H9 (cell line): Measurements from ENCODE around the gene FOXA2. TPM values are rescaled to one million over a fixed set of nuclear protein-coding genes. Genes with fewer than 3 reads are reported as not detected.

ENCODE experiments used
- DNase-seq: peaks from one replicate; pipeline ENCODE4 v3.0.0-alpha.2; 2017
- H2AFZ ChIP-seq: one replicate; pipeline ENCODE4 v1.6.1; 2013; ENCODE audit warnings: mild to moderate bottlenecking, low read length, control low read depth, moderate library complexity
- H2AK5ac ChIP-seq: 2 replicates; pipeline ENCODE4 v1.6.1; 2013; ENCODE audit warnings: low read length, control low read depth, mixed read lengths; ENCODE audit not compliant: insufficient read length
- H2BK120ac ChIP-seq: one replicate; pipeline ENCODE4 v1.6.1; 2013; ENCODE audit warnings: low read depth, mild to moderate bottlenecking, low read length, control low read depth, inconsistent platforms; ENCODE audit not compliant: poor library complexity, severe bottlenecking
- H2BK12ac ChIP-seq: 2 replicates; pipeline ENCODE4 v1.6.1; 2013; ENCODE audit warnings: low read length, control low read depth, mixed read lengths, low read depth; ENCODE audit not compliant: insufficient read length
- H2BK15ac ChIP-seq: 2 replicates; pipeline ENCODE4 v1.6.1; 2013; ENCODE audit warnings: low read depth, low read length, control low read depth
- H2BK20ac ChIP-seq: one replicate; pipeline ENCODE4 v1.6.1; 2013; ENCODE audit warnings: low read depth, mild to moderate bottlenecking, low read length, control low read depth, inconsistent platforms; ENCODE audit not compliant: poor library complexity, severe bottlenecking
- H2BK5ac ChIP-seq: 2 replicates; pipeline ENCODE4 v1.6.1; 2013; ENCODE audit warnings: low read length, control low read depth, mixed read lengths; ENCODE audit not compliant: insufficient read length
- H3K14ac ChIP-seq: 2 replicates; pipeline ENCODE4 v1.6.1; 2013; ENCODE audit warnings: low read length, control low read depth; ENCODE audit not compliant: insufficient read depth
- H3K18ac ChIP-seq: 2 replicates; pipeline ENCODE4 v1.6.1; 2013; ENCODE audit warnings: low read depth, mild to moderate bottlenecking, mixed read lengths, low read length, control low read depth; ENCODE audit not compliant: insufficient read length
- H3K23ac ChIP-seq: 2 replicates; pipeline ENCODE4 v1.6.1; 2013; ENCODE audit warnings: low read length, control low read depth, mixed read lengths, low read depth; ENCODE audit not compliant: insufficient read length
- H3K23me2 ChIP-seq: 2 replicates; pipeline ENCODE4 v1.6.1; 2013; ENCODE audit warnings: low read depth, mild to moderate bottlenecking, mixed read lengths, low read length, control low read depth; ENCODE audit not compliant: insufficient read length, poor library complexity, severe bottlenecking
- H3K27ac ChIP-seq: 2 replicates; pipeline ENCODE4 v1.5.1; 2013; ENCODE audit warnings: low read length, control low read depth, mixed read lengths, low read depth; ENCODE audit not compliant: insufficient read length
- H3K27me3 ChIP-seq: 2 replicates; pipeline ENCODE4 v1.6.1; 2013; ENCODE audit warnings: low read length, control low read depth, inconsistent platforms; ENCODE audit not compliant: insufficient read depth
- H3K4ac ChIP-seq: 2 replicates; pipeline ENCODE4 v1.6.1; 2013; ENCODE audit warnings: low read depth, mild to moderate bottlenecking, control low read depth, inconsistent platforms, low read length, moderate library complexity
- H3K4me1 ChIP-seq: 2 replicates; pipeline ENCODE4 v1.6.1; 2013; ENCODE audit warnings: low read length, control low read depth, inconsistent platforms; ENCODE audit not compliant: insufficient read depth
- H3K4me2 ChIP-seq: 2 replicates; pipeline ENCODE4 v1.6.1; 2013; ENCODE audit warnings: low read length, control low read depth, mixed read lengths; ENCODE audit not compliant: insufficient read length, insufficient read depth
- H3K56ac ChIP-seq: 2 replicates; pipeline ENCODE4 v1.6.1; 2013; ENCODE audit warnings: low read depth, mild to moderate bottlenecking, mixed read lengths, low read length, control low read depth; ENCODE audit not compliant: insufficient read length
- H3K79me1 ChIP-seq: 2 replicates; pipeline ENCODE4 v1.6.1; 2013; ENCODE audit warnings: low read depth, mild to moderate bottlenecking, moderate library complexity, low read length, control low read depth, inconsistent platforms; ENCODE audit not compliant: insufficient read depth, poor library complexity, severe bottlenecking
- H3K79me2 ChIP-seq: 2 replicates; pipeline ENCODE4 v1.6.1; 2013; ENCODE audit warnings: low read length, control low read depth, inconsistent platforms; ENCODE audit not compliant: insufficient read depth
- H3K9ac ChIP-seq: 2 replicates; pipeline ENCODE4 v1.6.1; 2013; ENCODE audit warnings: low read length, control low read depth, mixed read lengths; ENCODE audit not compliant: insufficient read length; ENCODE audit errors: extremely low read depth
- H3K9me3 ChIP-seq: one replicate; pipeline ENCODE4 v1.6.1; 2013; ENCODE audit warnings: low read depth, low read length, inconsistent platforms; ENCODE audit not compliant: control insufficient read depth
- H3T11ph ChIP-seq: one replicate; pipeline ENCODE4 v1.6.1; 2013; ENCODE audit warnings: mild to moderate bottlenecking, low read length, control low read depth, inconsistent platforms
- H4K20me1 ChIP-seq: one replicate; pipeline ENCODE4 v1.6.1; 2013; ENCODE audit not compliant: control insufficient read depth, insufficient read length, insufficient read depth
- H4K5ac ChIP-seq: 2 replicates; pipeline ENCODE4 v1.6.1; 2013; ENCODE audit warnings: low read depth, mild to moderate bottlenecking, mixed read lengths, low read length, control low read depth; ENCODE audit not compliant: insufficient read length
- H4K8ac ChIP-seq: replicated peaks from 2 replicates; pipeline ENCODE4 v1.6.1; 2013; ENCODE audit warnings: low read length, control low read depth, mixed read lengths, low read depth; ENCODE audit not compliant: insufficient read length
- H4K91ac ChIP-seq: 2 replicates; pipeline ENCODE4 v1.6.1; 2013; ENCODE audit warnings: low read depth, mild to moderate bottlenecking, moderate library complexity, mixed read lengths, low read length, control low read depth; ENCODE audit not compliant: insufficient read length
- H3K27ac Mint-ChIP-seq, 3 experiments: 2 replicates in 2 of 3; 3 replicates in 1 of 3; pipeline ENCODE4 v1.8.0; 2020 to 2021; ENCODE audit warnings: mixed read lengths in 3 of 3, mild to moderate bottlenecking in 1 of 3, moderate library complexity in 1 of 3
- H3K27me3 Mint-ChIP-seq: 2 replicates; pipeline ENCODE4 v1.8.0; 2021; ENCODE audit warnings: low read depth, mild to moderate bottlenecking, moderate library complexity, mixed read lengths
- H3K36me3 Mint-ChIP-seq, 3 experiments: 2 replicates in 2 of 3; 3 replicates in 1 of 3; pipeline ENCODE4 v1.8.0; 2020 to 2021; ENCODE audit warnings: low read depth in 3 of 3, mixed read lengths in 3 of 3; ENCODE audit not compliant: insufficient read depth in 1 of 3
- H3K4me1 Mint-ChIP-seq, 2 experiments: 2 replicates each; pipeline ENCODE4 v1.8.0; 2020; ENCODE audit warnings: mixed read lengths in 2 of 2
- H3K4me3 Mint-ChIP-seq, 2 experiments: 2 replicates in 1 of 2; 3 replicates in 1 of 2; pipeline ENCODE4 v1.8.0; 2020 to 2021; ENCODE audit warnings: mild to moderate bottlenecking in 2 of 2, mixed read lengths in 2 of 2, moderate library complexity in 1 of 2
- H3K9me3 Mint-ChIP-seq, 2 experiments: 2 replicates in 1 of 2; 3 replicates in 1 of 2; pipeline ENCODE4 v1.8.0; 2020; ENCODE audit warnings: mild to moderate bottlenecking in 2 of 2, mixed read lengths in 2 of 2, moderate library complexity in 1 of 2
- CTCF ChIP-seq: fragments of 200-600 bp; sonication (generic); conservative IDR thresholded peaks from 3 replicates; pipeline ENCODE4 v1.8.0; 2021; ENCODE audit warnings: antibody characterized with exemption, mild to moderate bottlenecking
- WGBS: extraction: QIAGEN DNeasy Blood & Tissue Kit; methylation state at CpG from one replicate; pipeline ENCODE4 v1.1.7; 2013; ENCODE audit warnings: missing lambda C conversion rate, low lambda C conversion rate, mixed read lengths; ENCODE audit not compliant: insufficient read length; ENCODE audit errors: extremely low coverage; 5-methylcytosine and 5-hydroxymethylcytosine counted together
- total RNA-seq: library from RNA; stranded (reverse); gene quantifications from 2 replicates; pipeline ENCODE4 v1.2.1, GENCODE V29; 2021

The FOXA2 gene
- total RNA-seq, 1 experiment from 2014 or later: not detected

- H4K20me1 ChIP-seq: no peaks in the 10 kb centered on the region
- H3T11ph ChIP-seq: no peak overlapping the region
- no peaks in the 10 kb centered on the region for H3K27me3 ChIP-seq
- no peak for TF ChIP-seq CTCF
- no peak overlapping the region for H4K5ac ChIP-seq
- H4K8ac ChIP-seq: no peak overlapping the region
- no peak overlapping the region for H3K18ac ChIP-seq
- H3K14ac ChIP-seq: no peak overlapping the region
- H3K4ac ChIP-seq: no peak overlapping the region
- no peak overlapping the region for H2BK12ac ChIP-seq
- peaks cover 3 to 15% of the 10 kb centered on the region in 2 experiments for H3K9me3 Mint-ChIP-seq
- H3K9me3 ChIP-seq: no peaks in the 10 kb centered on the region
- no peaks in the 10 kb centered on the region for H3K23me2 ChIP-seq
- no peak overlapping the region for H2BK15ac ChIP-seq
- no peak overlapping the region for H2BK120ac ChIP-seq
- no peak overlapping the region for H3K27ac Mint-ChIP-seq
- H2BK20ac ChIP-seq: no peak overlapping the region
- no peak for DNase-seq
- H3K27ac ChIP-seq: no peak overlapping the region
- H2AK5ac ChIP-seq: no peak overlapping the region
- peaks cover 9 to 12% of the 10 kb centered on the region in 2 experiments for H3K4me1 Mint-ChIP-seq
- H2AFZ ChIP-seq: no peak overlapping the region
- no peak overlapping the region for H3K56ac ChIP-seq
- no peak overlapping the region for H3K4me2 ChIP-seq
- H2BK5ac ChIP-seq: no peak overlapping the region
- H4K91ac ChIP-seq: no peak overlapping the region
- H3K36me3 Mint-ChIP-seq: peaks cover 0 to 6% (median 2%) of the 10 kb centered on the region in 3 experiments; a peak in 2 of 7 replicates
- H3K9ac ChIP-seq: no peak overlapping the region
- peaks cover 67% of the 10 kb centered on the region for H3K27me3 Mint-ChIP-seq
- H3K79me1 ChIP-seq: no peaks in the 10 kb centered on the region
- H3K4me1 ChIP-seq: no peaks in the 10 kb centered on the region
- no peak overlapping the region for H3K4me3 Mint-ChIP-seq
- no CpG with 5 or more reads among the region's 3 CpGs for WGBS
- no peaks in the 10 kb centered on the region for H3K79me2 ChIP-seq
- no peak overlapping the region for H3K23ac ChIP-seq
Measured at GRCh38 chr20:22546344-22546743, 38.0 kb downstream of the FOXA2 start.
